ENCODE measurements around the gene ELF4.
"Not testable (repeated sequence)": the region's sequence is repeated elsewhere in the genome, so short reads cannot be mapped to it uniquely, and the experiment has no call there.

Gene ELF4

GRCh38 chrX:130110379-130111219, at the start of gene ELF4:
TSS of gene ELF4 (minus strand) at chrX:130110497. CDS start at chrX:130081330, 29,167 bp downstream.
- DNase-seq, result peak; percentile 61

GRCh38 chrX:130159776-130160175, 49.5 kb upstream of the ELF4 start:
- DNase-seq, result no peak

DNA sequence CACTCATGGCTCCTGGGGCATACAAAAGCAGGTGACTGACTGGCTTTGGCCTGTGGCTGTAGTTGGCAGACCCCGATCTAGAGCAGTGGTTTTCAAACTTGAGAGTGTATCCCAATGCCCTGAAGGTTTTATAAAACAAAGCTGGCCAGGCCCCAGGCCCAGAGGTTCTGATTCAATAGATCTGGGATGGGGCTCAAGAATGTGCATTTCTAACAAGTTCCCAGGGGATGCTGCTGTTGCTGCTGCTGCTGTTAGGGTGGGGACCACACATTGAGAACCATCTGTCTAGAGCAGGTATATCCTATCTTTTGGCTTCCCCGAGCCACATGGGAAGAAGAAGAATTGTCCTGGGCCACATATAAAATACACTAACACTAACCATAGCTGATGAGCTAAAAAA, 48.0 kb upstream of the ELF4 start:
- DNase-seq, result no peak

GRCh38 chrX:130155564-130155963, 45.3 kb upstream of the ELF4 start:
- DNase-seq, result no peak

DNA sequence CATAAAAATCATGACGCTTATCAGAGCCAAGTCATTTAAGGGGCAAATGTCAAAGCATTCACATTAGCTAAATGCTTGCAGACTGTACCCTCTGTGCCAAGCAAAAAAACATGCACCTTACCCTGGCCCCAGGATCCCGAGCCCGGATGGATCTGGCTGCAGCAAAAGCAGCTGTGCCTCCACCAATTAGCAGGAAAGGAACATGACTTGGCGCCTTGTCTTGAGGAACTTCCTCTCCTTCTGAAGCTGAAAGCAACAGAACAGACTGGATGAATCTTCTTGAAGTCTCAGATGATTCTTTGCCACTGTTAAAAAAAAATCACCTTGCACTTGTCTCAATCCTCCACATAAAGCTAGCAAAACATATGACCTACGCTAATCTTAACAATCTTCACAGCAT, 37.3 kb upstream of the ELF4 start:
- no peak for DNase-seq

- no peak for DNase-seq
These were observed 34.8 kb upstream of the ELF4 start for GRCh38 chrX:130145123-130145522.

GRCh38 chrX:130144509-130144908, 34.2 kb upstream of the ELF4 start:
- DNase-seq, result no peak

- no peak for DNase-seq
These were observed 29.3 kb upstream of the ELF4 start for GRCh38 chrX:130139474-130140201.

GRCh38 chrX:130136961-130137360, 26.7 kb upstream of the ELF4 start:
- no peak for DNase-seq

- no peak for DNase-seq
These were observed 26.2 kb upstream of the ELF4 start for GRCh38 chrX:130136496-130136895.

DNA sequence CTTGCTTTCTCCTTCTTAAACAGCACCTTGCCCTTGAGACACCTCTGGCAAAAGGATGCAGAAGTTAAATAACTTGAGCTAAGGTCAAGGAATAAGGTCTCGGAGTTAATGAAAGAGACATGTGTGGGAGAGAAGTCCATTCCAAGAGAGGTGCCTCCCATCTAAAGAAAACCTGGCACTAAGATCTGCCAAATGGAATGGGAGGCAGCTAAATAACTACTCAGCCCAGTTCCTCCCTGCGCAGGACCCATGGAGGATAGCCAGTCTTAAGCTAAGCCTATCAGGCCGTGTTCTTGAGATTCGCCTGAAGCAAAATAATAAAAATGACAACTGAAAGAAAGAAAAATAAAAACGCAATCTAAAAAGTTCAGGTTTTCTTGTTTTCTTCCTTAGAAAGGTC, 20.7 kb upstream of the ELF4 start:
- DNase-seq, result no peak

- no peak for DNase-seq
These were observed 15.0 kb upstream of the ELF4 start for GRCh38 chrX:130125091-130125874.

GRCh38 chrX:130124577-130124976, 14.3 kb upstream of the ELF4 start:
- DNase-seq, result no peak

GRCh38 chrX:130121505-130121800, 11.2 kb upstream of the ELF4 start:
- no peak for DNase-seq

GRCh38 chrX:130120746-130121504, 10.6 kb upstream of the ELF4 start:
- peak; percentile 75 for DNase-seq

- DNase-seq, result peak; percentile 21
These were observed 10.0 kb upstream of the ELF4 start for GRCh38 chrX:130120321-130120731.

DNA sequence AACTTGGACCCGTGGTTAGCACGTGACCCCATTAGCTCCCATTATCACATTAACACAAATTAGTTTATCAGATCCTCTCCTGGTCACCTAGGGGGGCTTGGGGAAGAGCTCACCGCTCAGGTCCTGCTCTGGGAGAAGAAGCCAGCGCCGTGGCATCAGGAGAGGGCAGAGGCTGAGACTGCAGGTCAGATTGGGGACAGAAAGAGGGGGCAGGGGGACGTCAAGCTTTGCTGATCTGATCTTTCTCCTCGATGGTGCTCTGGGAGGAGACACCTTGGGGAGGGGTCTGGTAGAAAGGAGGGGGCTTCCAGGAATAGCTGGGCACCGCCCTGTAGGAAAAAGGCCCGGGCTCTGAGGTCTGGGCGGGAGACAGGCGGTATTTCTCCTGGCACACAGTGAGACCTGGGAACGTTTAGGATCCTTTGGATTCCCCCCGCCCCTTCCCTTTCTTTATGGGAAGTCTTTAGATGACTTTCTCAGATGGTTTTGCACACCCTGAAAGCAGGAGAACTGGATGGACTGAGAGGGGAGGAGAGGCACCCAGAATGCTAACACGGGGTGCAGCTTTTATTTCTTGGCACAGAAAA, 9.1 kb upstream of the ELF4 start:
- no peak for DNase-seq

DNA sequence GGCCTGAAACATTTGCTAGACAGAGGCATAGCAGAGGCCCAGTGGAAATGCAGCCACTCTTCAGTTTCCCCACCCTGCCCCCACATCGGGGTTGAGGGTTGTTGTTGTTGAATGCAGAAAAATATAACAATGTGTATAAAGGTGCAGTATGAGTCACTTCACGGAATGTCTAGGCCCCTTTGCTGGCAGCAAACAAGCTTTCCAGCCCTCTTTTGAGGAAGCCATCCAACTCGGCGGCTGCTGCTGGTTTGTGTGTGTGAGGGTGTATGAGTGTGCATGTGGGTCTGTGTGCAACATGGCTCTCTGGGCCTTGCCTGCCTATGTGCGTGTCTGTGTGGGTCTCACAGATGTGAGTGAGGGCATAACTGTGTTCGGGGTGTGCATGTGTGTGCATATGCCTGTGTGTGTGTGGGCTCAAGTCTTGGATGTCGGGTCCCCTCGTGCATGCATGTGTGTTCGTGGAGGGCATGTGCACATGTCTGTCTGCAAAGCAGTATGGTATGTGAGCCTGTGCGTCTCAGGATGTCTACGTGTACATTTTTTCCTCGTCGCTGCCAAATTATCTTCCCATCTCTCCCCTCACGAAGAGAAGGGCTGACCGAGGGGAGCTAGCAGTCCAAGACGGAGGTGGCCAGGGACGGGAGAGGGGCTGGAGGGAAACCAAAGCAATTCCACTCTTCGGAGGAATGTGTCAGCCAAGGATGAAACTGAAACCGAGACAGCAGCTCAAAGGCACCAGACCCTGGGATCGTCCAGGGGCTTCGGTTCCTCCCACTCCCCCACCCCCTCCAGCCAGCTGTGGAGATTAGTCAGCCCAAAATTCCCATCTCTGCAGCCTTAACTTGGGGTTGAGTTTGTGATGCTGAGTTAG, 8.4 kb upstream of the ELF4 start:
- no peak for DNase-seq

DNA sequence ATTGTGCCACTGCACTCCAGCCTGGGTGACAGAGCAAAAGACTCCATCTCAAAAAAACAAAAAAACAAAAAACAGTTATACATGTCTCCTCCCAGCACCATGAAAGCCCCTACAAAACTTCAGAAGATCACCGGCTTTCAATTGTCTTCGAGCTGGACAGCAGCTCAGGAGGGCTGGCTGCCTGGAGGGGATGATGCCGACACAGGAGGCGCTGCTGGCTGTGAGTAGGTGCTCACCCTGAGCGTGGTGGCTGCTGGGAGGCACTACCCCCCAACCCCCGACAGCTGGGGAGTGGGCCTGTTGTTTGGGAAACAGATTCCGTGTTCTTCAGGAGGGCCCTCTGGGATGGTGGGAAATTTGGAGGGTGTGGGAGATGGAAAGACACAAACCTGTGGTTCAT, 6.9 kb upstream of the ELF4 start:
- DNase-seq, result no peak

- DNase-seq, result not testable (repeated sequence)
These were observed 5.0 kb upstream of the ELF4 start for GRCh38 chrX:130115119-130115885.

DNA sequence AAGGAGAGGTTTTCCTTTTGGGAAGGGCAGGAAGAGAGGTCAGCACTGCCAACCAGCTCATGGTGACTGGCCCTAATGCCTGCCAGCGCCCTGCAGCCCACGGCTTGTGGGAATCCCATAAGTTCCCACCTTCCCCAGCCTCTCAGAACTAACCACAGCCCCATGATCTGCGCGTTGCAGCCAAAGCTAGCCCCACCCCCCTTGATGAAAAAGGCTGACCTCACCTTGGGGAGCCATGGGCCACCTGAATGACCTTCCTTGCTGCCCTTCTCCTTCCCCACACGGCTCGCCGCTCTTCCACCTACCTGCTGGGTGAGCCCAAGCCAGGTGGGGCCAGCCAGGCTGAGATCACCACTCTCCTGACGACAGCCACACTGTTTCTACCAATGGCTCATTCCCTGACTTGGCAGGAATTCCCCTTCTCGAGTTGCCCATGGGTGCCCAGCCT, 3.9 kb upstream of the ELF4 start:
- no peak for DNase-seq
